Liver (tissue), 3 donors: ENCODE measurements around the gene AMPD3.

Experiments
- FOXA1 ChIP-seq: IDR thresholded peaks from 2 replicates; pipeline ENCODE4 v1.6.1; 2016; ENCODE audit warnings: antibody characterized with exemption
- GABPA ChIP-seq, 2 donors: IDR thresholded peaks in 1 of 2; conservative IDR thresholded peaks in 1 of 2; 2 replicates each; pipeline ENCODE4 v1.6.1; 2016; ENCODE audit warnings: antibody characterized with exemption in 2 of 2, mild to moderate bottlenecking in 1 of 2, moderate library complexity in 1 of 2
- NR2F2 ChIP-seq: IDR thresholded peaks from 2 replicates; pipeline ENCODE4 v1.6.1; 2016; ENCODE audit warnings: antibody characterized with exemption
- TAF1 ChIP-seq: conservative IDR thresholded peaks from 2 replicates; pipeline ENCODE4 v1.6.1; 2016; ENCODE audit warnings: antibody characterized with exemption, mild to moderate bottlenecking
- YY1 ChIP-seq: IDR thresholded peaks from 2 replicates; pipeline ENCODE4 v1.6.1; 2016; ENCODE audit warnings: antibody characterized with exemption, mild to moderate bottlenecking
- TF ChIP-seq, protein P1 (sequence below): fragments of 150-350 bp; IDR thresholded peaks from 2 replicates; pipeline ENCODE4 v1.5.1; 2017; ENCODE audit warnings: improper control_type of control experiment, low read depth, low read length; ENCODE audit not compliant: missing input control
- TF ChIP-seq, protein P2 (sequence below): IDR thresholded peaks from 2 replicates; pipeline ENCODE4 v1.6.1; 2016; ENCODE audit warnings: antibody characterized with exemption, mild to moderate bottlenecking
- TF ChIP-seq, protein P3 (sequence below): IDR thresholded peaks from 2 replicates; pipeline ENCODE4 v1.6.1; 2016; ENCODE audit warnings: antibody characterized with exemption
- donor health status: healthy.
- donor health status: healthy.

DNA sequence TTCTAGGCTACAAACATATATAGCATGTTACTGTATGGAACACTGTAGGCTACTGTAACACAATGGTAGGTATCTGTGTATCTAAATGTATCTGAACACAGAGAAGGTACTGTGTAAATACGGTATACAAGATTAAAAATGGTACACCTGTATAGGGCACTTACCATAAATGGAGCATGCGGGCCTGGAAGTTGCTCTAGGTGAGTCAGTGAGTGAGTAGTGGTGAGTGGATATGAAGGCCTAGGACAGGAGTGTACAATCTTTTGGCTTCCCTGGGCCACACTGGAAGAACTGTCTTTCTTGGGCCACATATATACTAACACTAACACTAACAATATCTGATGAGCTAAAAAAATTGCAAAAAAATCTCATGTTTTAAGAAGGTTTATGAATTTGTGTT, 64.6 kb downstream of the AMPD3 start:
- TF ChIP-seq, protein P1, sequence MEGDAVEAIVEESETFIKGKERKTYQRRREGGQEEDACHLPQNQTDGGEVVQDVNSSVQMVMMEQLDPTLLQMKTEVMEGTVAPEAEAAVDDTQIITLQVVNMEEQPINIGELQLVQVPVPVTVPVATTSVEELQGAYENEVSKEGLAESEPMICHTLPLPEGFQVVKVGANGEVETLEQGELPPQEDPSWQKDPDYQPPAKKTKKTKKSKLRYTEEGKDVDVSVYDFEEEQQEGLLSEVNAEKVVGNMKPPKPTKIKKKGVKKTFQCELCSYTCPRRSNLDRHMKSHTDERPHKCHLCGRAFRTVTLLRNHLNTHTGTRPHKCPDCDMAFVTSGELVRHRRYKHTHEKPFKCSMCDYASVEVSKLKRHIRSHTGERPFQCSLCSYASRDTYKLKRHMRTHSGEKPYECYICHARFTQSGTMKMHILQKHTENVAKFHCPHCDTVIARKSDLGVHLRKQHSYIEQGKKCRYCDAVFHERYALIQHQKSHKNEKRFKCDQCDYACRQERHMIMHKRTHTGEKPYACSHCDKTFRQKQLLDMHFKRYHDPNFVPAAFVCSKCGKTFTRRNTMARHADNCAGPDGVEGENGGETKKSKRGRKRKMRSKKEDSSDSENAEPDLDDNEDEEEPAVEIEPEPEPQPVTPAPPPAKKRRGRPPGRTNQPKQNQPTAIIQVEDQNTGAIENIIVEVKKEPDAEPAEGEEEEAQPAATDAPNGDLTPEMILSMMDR: no peak
- TF ChIP-seq, protein P2, sequence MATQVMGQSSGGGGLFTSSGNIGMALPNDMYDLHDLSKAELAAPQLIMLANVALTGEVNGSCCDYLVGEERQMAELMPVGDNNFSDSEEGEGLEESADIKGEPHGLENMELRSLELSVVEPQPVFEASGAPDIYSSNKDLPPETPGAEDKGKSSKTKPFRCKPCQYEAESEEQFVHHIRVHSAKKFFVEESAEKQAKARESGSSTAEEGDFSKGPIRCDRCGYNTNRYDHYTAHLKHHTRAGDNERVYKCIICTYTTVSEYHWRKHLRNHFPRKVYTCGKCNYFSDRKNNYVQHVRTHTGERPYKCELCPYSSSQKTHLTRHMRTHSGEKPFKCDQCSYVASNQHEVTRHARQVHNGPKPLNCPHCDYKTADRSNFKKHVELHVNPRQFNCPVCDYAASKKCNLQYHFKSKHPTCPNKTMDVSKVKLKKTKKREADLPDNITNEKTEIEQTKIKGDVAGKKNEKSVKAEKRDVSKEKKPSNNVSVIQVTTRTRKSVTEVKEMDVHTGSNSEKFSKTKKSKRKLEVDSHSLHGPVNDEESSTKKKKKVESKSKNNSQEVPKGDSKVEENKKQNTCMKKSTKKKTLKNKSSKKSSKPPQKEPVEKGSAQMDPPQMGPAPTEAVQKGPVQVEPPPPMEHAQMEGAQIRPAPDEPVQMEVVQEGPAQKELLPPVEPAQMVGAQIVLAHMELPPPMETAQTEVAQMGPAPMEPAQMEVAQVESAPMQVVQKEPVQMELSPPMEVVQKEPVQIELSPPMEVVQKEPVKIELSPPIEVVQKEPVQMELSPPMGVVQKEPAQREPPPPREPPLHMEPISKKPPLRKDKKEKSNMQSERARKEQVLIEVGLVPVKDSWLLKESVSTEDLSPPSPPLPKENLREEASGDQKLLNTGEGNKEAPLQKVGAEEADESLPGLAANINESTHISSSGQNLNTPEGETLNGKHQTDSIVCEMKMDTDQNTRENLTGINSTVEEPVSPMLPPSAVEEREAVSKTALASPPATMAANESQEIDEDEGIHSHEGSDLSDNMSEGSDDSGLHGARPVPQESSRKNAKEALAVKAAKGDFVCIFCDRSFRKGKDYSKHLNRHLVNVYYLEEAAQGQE: no peak
- TF ChIP-seq, protein P3, sequence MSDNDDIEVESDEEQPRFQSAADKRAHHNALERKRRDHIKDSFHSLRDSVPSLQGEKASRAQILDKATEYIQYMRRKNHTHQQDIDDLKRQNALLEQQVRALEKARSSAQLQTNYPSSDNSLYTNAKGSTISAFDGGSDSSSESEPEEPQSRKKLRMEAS: no peak
- TF ChIP-seq FOXA1 (no peak), YY1 (no peak), TAF1 (no peak), GABPA (IDR thresholded peaks at IDR 0.05 in 1 of 2, conservative IDR thresholded peaks at IDR 0.05 in 1 of 2) (no peak), NR2F2 (no peak)
